Measurements from ENCODE around the gene CNTN3.

The CNTN3 gene
- total RNA-seq = 0 reads per million in 2 donors

- no peak for DNase-seq
Observed at GRCh38 chr3:74614107-74614967, at the start of gene CNTN3. Gene CNTN3, minus strand, starts transcription at chr3:74614659. Its CDS starts 93,547 bp downstream, at chr3:74521112.

DNA sequence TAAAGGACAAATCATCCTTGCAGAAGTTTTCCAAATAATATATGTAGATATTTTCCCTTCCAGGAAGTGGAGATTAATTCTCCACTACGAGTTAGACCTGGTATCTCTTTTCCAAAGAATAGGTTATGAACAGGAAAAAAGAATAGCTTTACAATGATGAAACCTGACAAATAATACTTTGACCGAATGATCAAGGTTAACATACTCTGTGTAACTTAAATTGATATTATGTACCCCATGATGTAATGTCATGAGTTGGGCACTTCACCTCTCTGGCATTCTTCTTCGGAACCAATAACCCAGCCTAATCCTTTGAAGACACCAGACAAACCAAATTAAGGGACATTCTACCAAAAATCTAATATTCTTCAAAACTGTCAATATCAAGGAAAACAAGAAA lies 48.7 kb upstream of the CNTN3 start:
- DNase-seq = no peak

DNA sequence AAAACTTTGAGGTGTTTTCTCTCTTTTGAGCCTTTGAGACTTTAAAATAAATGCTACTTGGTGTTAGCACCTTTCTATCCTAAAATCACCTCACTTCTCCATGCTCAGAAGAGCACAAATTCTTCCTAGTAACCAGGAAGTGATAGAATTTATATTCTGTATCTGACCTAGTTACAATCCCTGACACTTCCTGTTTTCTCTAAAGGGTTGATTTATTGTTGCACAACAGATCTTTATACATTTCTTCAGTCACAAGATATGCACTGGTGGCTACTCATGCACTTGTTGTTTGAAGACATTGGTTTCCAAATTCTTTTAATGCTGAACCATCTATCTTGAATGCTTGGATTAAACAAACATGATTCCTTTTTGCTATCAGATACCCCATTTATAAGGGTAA lies 47.2 kb upstream of the CNTN3 start:
- DNase-seq = no peak

DNA sequence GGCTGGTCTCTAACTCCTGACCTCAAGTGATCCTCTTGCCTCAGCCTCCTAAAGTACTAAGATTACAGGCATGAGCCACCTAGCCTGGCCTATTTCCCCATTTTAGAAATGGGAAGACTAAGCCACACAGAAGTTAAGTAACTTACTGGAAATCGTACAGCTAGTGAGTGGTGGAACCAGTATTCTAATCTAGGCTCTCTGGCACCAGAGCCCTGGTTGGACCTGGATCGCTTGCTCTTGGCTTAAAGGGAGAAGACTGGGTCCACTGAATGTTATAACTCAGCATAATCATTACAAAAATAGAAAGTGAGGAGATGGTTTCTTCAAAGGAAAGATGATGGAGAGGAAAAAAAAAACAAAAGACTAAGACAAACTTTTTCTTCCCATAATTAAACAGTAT lies 37.4 kb upstream of the CNTN3 start:
- DNase-seq = no peak

DNA sequence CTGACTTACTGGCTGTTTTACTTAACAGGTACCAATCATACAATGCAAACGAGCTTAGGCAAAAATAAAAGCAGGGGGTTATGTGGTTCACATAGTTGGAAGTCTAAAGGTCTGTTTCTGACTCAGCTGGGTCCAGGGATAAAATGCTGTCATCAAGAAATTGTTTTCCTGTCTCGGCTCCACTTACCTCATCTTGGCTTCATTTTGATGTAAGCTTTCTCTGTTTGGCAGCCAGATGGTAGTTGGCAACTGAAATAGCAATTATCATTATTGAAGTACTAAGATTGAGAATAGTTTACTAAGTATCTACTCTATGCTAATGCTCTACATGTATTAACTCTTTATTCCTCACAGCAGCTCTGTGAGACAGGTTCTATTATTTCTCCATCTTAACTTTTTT lies 36.8 kb upstream of the CNTN3 start:
- DNase-seq = no peak

GRCh38 chr3:74648107-74648506 lies 33.6 kb upstream of the CNTN3 start:
- no peak for DNase-seq

GRCh38 chr3:74646094-74646493 lies 31.6 kb upstream of the CNTN3 start:
- DNase-seq = no peak

DNA sequence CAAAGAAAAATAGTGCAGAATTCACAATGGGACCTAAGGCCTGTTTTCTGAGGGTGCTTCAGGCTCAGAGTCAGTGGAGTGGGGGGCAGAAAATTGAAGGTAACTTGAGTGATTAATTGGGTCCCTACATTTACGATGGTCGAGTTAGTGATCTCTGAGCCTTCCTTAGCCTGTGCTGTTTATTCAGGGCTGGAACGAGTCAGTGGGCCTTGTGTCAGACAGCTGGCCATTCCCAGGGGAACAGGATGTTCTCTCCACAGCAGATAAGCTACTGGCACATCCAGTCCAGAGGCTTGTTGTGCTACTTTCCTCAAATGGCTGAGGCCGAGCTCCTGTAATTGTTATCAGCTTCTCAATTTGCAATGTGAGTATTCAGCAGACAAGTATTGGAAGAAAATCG lies 29.2 kb upstream of the CNTN3 start:
- no peak for DNase-seq

- DNase-seq = no peak
Observed at GRCh38 chr3:74642876-74643275, 28.4 kb upstream of the CNTN3 start.

DNA sequence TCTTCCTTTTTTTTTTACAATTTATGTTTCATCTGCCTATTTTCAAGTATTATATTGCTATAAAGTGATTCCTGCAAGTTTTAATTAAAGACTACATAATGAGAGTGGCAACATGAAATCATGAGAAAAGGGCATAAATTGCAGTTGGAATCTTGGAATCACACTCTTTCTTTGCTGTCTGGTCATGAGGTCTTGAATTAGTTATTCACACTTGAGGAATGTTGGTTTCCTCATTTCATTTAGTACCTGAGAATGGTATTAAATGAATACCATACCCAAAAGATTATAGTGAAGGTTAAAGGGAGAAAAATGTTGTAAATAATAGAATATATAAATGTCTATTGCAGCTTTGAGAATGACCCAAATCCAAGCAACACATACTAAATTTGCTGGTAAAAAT lies 25.8 kb upstream of the CNTN3 start:
- no peak for DNase-seq

DNA sequence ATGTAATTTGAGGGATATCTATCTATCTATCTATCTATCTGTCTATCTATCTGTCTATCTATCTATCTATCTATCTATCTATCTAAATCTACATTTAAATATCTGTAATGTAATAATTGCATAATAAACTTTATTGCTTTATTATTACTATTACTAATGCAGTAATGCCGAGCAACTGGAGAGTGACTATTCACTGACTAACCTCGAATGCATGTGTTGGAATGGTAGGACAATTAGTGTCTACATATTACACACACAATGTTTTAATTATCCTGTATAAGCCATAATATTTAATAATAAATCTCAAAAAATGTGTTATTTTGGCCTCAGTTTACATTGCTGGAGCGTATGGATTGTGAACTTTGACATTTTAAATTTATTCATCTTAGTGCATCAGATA lies 25.2 kb upstream of the CNTN3 start:
- no peak for DNase-seq

DNA sequence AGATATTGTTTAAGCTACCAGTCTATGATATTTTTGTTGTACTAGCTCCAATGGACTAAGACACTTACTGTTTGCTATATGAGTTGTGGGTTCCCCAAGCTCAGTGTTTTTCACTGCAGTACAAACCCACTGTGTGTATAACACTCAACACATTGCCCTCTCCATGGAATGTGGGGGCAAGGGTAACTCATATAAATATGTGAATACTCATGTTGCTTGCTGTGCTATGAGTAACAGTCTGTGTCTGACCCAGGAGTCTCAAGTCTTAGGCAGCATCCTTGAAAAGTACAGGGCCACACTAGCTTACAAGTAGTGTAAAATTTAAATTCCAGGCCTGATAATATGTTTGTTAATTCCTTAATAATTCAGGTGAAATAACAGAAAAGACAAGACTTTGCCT lies 22.5 kb upstream of the CNTN3 start:
- no peak for DNase-seq

- no peak for DNase-seq
Observed at GRCh38 chr3:74633021-74633420, 18.6 kb upstream of the CNTN3 start.

GRCh38 chr3:74631351-74632140 lies 17.1 kb upstream of the CNTN3 start:
- DNase-seq = no peak

DNA sequence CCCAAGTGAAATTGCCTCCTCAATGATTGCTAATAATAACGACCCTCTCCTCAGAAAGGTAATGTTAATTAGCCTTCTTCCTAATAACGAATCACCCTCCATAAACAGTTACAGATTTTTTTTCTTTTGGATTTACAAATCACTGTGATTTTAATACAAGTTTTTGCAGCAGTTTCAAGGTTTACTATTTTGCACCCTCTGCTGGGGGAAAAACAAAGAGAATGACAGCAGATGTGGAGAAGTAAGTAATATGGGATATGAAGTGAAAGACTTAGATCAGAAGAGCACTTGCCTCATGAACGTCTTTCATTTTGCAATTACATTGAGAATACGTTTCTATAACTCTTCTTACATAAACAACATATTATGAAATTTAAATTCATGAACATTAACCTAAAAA lies 16.1 kb upstream of the CNTN3 start:
- DNase-seq = no peak

DNA sequence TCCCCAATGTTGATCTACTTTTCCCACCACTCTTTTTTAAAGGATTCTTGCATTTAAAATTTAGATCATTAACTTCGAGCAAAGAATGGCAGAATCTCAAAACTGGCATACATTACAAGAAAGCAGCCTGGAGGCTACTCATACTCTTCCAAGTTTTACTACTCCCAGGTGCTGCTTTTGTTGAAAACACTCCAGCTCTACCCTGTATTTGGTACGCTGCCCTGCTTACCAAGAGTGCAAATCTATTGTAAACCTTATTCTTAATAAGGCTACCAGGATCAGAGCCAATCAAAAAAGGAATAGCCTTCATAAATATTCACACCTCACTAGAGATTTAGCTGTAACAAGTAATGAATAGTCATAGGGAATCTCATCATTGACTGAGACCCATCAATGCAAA lies 11.6 kb upstream of the CNTN3 start:
- no peak for DNase-seq

DNA sequence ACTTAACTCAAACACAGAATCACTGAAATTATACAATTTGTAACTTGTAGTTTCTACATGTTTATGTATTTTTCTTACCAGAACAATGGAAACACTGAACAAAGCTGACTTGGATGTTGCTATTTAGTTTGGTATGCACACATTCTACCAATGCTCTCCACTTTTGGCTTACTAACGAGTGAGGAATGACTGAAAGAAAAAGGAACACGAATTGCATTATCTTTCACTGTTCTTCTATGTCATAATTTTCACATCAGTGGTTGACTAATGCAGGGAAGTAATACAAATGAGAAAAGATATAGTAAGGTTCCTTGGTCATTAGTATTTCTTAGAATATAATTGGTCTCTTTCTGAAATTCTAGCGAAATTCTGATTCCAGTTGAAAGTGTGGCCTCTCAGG lies 9.8 kb upstream of the CNTN3 start:
- DNase-seq = no peak

DNA sequence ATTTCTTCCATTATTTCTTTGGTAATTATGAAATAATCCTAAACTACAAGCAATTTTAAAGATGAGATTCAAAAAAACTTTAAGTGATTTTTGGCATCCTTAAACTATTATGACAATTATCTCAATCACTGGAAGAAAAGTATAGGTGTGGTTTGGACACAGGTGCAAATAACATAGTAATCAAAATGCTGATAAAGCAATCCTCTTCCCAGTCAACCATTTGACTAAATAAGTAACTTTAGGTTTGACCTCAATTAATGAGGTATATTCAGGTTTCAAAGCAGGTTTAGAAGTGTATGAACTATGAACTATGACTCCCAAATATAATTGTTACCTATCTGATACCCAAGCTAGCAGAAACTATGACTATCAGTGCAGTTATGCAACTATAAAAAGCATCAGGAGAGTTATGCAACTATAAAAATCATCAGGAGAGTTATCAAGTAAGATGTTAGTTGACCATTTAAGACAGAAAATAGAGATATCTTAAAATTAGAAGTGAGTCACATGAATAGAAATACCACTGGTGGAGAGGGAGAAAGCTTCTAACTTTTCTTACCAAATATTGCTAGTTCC lies 8.9 kb upstream of the CNTN3 start:
- no peak for DNase-seq

DNA sequence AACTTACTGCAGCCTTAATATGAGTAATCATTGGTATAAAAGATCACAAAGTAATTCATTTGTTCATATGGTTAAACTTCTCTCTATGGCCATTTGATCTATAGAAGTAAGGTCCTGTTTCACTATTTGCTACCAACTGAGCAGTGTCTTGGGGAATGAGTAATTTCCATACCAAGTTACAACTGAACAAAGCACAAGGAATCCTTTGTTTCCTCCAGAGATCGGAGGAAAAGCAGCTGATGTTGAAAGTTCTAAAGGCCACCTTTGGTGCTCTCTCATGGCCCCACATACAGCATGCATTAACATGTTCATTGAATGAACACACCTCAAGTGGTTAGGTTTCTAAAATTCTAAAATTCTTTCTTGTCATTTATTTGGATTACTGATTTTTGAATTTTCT lies 7.1 kb upstream of the CNTN3 start:
- no peak for DNase-seq

DNA sequence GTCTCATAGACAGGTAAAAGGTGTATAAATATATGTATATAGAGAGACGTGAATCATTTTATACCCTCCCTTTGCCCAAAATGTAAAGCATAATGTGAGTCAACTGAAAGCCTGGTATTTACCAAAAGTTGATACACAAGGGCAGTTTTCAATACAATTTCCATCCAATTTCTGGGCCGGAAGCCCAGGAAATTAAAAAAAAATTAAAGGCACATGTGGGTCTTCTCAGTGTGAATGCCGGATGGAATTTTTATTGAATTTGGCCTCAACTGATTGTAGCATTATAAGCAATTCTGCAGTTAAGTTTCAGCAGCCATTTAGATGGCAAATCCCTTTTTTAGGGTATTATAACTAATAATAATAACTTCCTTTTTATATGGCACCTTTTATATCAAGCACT lies 3.3 kb upstream of the CNTN3 start:
- DNase-seq = no peak

- DNase-seq = no peak
Observed at GRCh38 chr3:74613521-74614106, 845 bp downstream of the CNTN3 start.

- no peak for DNase-seq
Observed at GRCh38 chr3:74613060-74613459, 1.4 kb downstream of the CNTN3 start.

DNA sequence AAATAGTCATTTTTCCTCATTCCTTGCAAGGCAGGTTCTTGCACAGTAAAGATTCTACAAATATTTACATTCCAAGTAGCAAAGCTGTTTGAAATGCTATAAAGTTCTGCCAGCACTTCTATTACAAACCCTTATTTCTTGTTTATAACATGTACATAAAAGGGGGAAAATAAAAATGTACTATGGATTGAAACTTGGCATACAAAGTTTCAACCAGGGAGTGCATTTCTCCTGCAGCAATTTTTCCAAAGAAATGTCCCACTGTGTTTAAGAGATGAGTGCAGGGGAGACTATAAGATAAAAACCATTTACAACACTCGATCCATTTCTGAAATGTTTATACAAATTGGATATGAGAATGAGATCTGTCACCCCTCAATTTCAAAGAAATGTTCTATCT lies 3.3 kb downstream of the CNTN3 start:
- no peak for DNase-seq

Data from T-helper 2 cell (primary cell).